ENCODE results near the gene FOXRED1. TPM values are rescaled to one million over a fixed set of nuclear protein-coding genes. Genes with fewer than 3 reads are reported as not detected.

Gene FOXRED1
- total RNA-seq, 1 experiment from 2014 or later, result 26.8 TPM

DNA sequence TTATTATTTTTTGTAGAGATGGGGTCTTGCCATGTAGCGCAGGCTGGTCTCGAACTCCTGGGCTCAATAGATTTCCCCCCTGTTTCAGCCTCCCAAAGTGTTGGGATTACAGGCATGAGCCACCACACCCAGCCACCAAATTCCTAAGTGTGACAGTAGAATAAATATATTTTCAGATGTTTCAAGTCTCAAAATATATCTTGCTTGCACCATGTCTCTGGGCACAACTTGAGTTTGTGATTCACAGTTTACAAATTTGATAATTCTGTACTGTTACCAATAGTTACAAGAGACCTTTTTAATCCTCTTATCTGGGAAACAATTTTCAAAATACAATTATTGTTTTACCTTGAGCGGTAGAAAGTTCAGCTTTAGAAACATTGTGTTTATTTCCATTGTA is 54.0 kb downstream of the FOXRED1 start:
- Histone ChIP-seq H3K36me3 (no peaks in the 10 kb centered on the region), H3K27me3 (no peaks in the 10 kb centered on the region), H3K9me3 (no peaks in the 10 kb centered on the region), H3K4me3 (no peak overlapping the region)
- DNase-seq, result no peak

DNA sequence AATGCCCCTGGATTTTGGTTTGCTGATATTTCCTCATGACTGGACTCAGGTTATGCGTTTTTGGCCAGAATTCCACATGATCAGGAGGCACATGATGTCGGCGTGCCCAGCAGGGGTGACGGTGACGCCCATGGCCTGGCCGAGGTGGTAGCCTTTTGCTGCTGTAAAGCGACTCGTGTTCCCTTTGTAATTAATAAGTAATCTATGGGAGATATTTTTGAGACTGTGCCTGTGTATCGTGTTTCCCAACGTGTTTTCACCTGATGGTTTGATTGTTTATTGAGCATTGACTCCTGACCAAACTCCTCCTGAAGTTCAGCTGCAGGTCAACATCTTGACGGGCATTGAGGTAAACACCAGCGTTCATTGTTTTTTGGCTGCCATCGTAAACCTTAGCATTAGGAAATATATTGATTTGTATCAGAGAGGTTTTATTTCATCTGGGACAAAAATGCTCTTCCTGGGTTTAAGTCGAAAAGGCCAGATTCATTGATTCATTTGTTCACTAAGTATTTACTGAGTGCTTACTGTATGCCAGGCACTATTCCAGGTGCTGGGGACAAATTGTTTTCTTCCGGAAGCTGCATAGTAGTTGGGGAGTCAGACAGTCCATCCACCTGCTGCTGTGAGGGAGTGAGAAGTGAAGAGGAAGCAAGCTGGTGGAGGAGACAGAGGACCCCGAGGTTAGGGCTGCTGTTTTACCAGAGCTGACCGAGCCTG is 58.5 kb downstream of the FOXRED1 start:
- Histone ChIP-seq H3K9me3 (no peaks in the 10 kb centered on the region), H3K27me3 (no peaks in the 10 kb centered on the region), H3K36me3 (peaks cover 2% of the 10 kb centered on the region; the same call in 1 of the 2 replicates), H3K4me3 (no peak overlapping the region)
- DNase-seq, result no peak

Other genes with a start within 250 kb of the FOXRED1 start
- 25.4 and 36.3 TPM in 2 replicates for gene CDON, start 206.3 kb upstream of the FOXRED1 start, total RNA-seq (2014; rRNA removed; shearing (Covaris generic); ENCODE audit: low replicate concordance)
- gene RPUSD4, start 57.5 kb upstream of the FOXRED1 start, total RNA-seq (2014; rRNA removed; shearing (Covaris generic); ENCODE audit: low replicate concordance), result 18.8 and 29.0 TPM in 2 replicates
- gene FAM118B, start 57.4 kb upstream of the FOXRED1 start, total RNA-seq (2014; rRNA removed; shearing (Covaris generic); ENCODE audit: low replicate concordance), result 16.9 and 19.8 TPM in 2 replicates
- gene SRPRA, start 259 bp upstream of the FOXRED1 start, total RNA-seq (2014; rRNA removed; shearing (Covaris generic); ENCODE audit: low replicate concordance), result 88.3 and 102 TPM in 2 replicates
- 2.6 and 3.6 TPM in 2 replicates for gene TIRAP, start 13.9 kb downstream of the FOXRED1 start, total RNA-seq (2014; rRNA removed; shearing (Covaris generic); ENCODE audit: low replicate concordance)
- 27.9 and 31.4 TPM in 2 replicates for gene DCPS, start 34.9 kb downstream of the FOXRED1 start, total RNA-seq (2014; rRNA removed; shearing (Covaris generic); ENCODE audit: low replicate concordance)
- gene ST3GAL4, start 86.5 kb downstream of the FOXRED1 start, total RNA-seq (2014; rRNA removed; shearing (Covaris generic); ENCODE audit: low replicate concordance), result 44.1 and 57.9 TPM in 2 replicates

All from MG63 (cell line).